ENCODE results near the gene TBX5.

The TBX5 gene

DNA sequence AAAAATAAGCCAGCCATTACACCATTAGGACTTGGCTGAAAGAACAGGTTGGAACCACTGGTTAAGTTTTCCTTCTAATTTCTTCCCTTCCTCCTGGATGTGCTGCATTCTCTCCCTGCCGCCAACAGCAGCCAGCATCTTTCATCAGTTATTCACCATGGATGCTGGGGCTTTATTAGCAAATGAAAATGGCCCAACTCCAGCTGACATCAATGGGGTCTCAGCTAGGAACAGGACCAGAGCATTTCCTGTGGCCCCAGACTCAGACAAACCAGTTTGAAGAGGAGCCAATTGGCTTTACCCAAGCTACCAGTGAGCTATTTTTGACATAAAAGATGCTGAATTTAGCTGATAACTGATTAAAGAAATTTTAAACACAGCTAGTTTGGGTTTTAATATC, 26.0 kb upstream of the TBX5 start:
- no peak overlapping the region for H3K4me3 ChIP-seq (replicated peaks; ENCODE audit: low read depth, low read length)
- TF ChIP-seq, protein P1, sequence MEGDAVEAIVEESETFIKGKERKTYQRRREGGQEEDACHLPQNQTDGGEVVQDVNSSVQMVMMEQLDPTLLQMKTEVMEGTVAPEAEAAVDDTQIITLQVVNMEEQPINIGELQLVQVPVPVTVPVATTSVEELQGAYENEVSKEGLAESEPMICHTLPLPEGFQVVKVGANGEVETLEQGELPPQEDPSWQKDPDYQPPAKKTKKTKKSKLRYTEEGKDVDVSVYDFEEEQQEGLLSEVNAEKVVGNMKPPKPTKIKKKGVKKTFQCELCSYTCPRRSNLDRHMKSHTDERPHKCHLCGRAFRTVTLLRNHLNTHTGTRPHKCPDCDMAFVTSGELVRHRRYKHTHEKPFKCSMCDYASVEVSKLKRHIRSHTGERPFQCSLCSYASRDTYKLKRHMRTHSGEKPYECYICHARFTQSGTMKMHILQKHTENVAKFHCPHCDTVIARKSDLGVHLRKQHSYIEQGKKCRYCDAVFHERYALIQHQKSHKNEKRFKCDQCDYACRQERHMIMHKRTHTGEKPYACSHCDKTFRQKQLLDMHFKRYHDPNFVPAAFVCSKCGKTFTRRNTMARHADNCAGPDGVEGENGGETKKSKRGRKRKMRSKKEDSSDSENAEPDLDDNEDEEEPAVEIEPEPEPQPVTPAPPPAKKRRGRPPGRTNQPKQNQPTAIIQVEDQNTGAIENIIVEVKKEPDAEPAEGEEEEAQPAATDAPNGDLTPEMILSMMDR (IDR thresholded peaks at IDR 0.05; ENCODE audit: low read length, missing control alignments) = no peak
- DNase-seq (ENCODE audit: low read depth) = no peak

- DNase-seq (ENCODE audit: low read depth) = peak; percentile 88
- TF ChIP-seq, protein P1 (IDR thresholded peaks at IDR 0.05; ENCODE audit: low read length, missing control alignments) = no peak
- H3K4me3 ChIP-seq (replicated peaks; ENCODE audit: low read depth, low read length) = no peak overlapping the region
Observed at GRCh38 chr12:114430306-114430705, 24.4 kb upstream of the TBX5 start.

GRCh38 chr12:114425031-114425626, 19.2 kb upstream of the TBX5 start:
- TF ChIP-seq, protein P1 (IDR thresholded peaks at IDR 0.05; ENCODE audit: low read length, missing control alignments) = no peak
- H3K4me3 ChIP-seq (replicated peaks; ENCODE audit: low read depth, low read length) = no peak overlapping the region
- DNase-seq (ENCODE audit: low read depth) = peak; percentile 66

DNA sequence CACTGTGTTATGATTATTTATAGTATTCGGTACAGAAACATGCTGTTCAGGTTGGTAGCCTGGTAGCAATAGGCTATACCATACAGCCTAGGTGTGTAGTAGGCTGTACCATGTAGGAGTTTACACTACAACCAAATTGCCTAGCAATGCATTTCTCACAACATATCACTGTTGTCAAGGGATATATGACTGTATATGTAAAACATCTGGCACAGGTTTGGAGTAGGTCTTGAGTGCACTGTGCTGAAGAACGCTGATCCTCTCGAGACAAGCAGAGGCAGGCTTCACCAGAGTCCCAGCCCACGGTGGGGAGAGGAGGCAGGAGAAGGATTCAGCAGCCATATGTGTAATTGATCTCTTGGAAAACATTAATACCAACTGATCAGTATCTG, 15.0 kb upstream of the TBX5 start:
- TF ChIP-seq, protein P1 (IDR thresholded peaks at IDR 0.05; ENCODE audit: low read length, missing control alignments) = no peak
- DNase-seq (ENCODE audit: low read depth) = no peak
- H3K4me3 ChIP-seq (replicated peaks; ENCODE audit: low read depth, low read length) = no peak overlapping the region

DNA sequence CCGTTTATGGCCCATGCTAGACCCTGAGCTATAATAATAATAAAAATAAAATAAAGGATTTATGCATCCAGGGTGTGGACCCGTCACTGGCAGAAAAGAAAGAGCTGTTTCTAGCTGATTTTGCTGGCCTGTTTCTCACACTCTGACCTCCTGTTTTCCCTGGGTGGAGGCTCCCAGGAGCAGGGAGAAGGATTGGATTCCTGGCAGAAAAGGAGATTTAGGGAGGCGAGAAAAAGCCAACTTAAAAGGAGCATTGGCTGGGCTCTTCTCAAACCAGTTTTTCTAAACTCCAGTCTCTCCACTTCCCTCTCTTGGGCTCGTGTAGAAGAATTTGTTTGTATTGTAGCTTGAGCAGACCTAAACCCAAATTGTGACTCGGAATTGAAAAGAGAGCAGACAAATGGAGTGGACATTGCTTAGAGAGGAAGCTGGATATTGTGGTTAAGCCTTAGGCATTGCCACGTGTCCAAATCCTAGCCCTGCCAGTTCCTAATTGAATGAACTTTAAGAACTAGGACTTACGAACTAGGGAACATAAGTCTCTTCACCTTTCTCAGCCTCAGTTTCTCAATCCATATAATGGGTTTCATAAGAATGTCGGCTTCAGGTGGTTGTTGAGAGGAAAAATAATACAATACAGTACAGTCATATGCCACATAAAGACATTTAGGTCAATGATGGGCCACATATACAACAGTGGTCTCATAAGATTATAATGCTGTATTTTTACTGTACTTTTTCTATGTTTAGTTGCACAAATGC, 14.4 kb upstream of the TBX5 start:
- DNase-seq (ENCODE audit: low read depth) = no peak
- no peak overlapping the region for H3K4me3 ChIP-seq (replicated peaks; ENCODE audit: low read depth, low read length)
- TF ChIP-seq, protein P1 (IDR thresholded peaks at IDR 0.05; ENCODE audit: low read length, missing control alignments) = no peak

DNA sequence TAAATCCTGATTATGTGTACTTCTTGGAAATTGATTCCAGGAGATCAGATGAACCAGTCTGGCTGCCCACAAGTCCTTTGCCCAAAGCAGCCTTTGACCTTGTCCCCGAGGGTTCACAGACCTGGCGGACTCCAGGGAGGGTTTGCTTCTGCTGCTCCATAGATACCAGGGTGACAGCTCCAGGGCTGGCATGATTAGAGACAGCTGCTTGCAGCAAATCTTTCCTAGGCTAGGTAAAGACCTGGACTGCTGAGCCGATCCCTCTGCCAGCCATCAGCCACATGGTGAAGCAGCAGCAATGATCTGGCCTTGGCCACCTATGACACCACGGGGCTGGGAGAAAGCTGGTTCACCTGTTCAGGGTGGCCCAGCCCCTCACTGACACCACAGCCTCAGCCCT, 10.1 kb upstream of the TBX5 start:
- TF ChIP-seq, protein P1 (IDR thresholded peaks at IDR 0.05; ENCODE audit: low read length, missing control alignments) = no peak
- no peak overlapping the region for H3K4me3 ChIP-seq (replicated peaks; ENCODE audit: low read depth, low read length)
- DNase-seq (ENCODE audit: low read depth) = no peak

- no peak overlapping the region for H3K4me3 ChIP-seq (replicated peaks; ENCODE audit: low read depth, low read length)
- TF ChIP-seq, protein P1 (IDR thresholded peaks at IDR 0.05; ENCODE audit: low read length, missing control alignments) = no peak
- DNase-seq (ENCODE audit: low read depth) = no peak
Observed at GRCh38 chr12:114415525-114415868, 9.6 kb upstream of the TBX5 start.
